Hepatocyte (in vitro differentiated cells): ENCODE data around the gene MYO1B.

Source experiments
- CTCF ChIP-seq: fragments of 200-600 bp; sonication (generic); IDR thresholded peaks from 2 replicates; pipeline ENCODE4 v1.5.1; 2016; ENCODE audit warnings: antibody characterized with exemption, mild to moderate bottlenecking; ENCODE audit not compliant: poor library complexity
- EZH2 ChIP-seq: fragments of 200-600 bp; sonication (generic); IDR thresholded peaks from 2 replicates; pipeline ENCODE4 v1.6.1; 2016; ENCODE audit warnings: antibody characterized with exemption, mild to moderate bottlenecking, borderline replicate concordance

- TF ChIP-seq EZH2: no peak
- TF ChIP-seq CTCF: peak; percentile 65
Measured at GRCh38 chr2:191218292-191218898, 26.8 kb upstream of the MYO1B start.
